DND-41 (cell line): ENCODE data around the gene ARHGEF19.
"Not testable (repeated sequence)": the region's sequence is repeated elsewhere in the genome, so short reads cannot be mapped to it uniquely, and the experiment has no call there.

Source experiments
- CTCF ChIP-seq: IDR thresholded peaks from 2 replicates; pipeline ENCODE4 v1.5.1; 2012; ENCODE audit warnings: borderline replicate concordance, low read length, moderate library complexity, mild to moderate bottlenecking; ENCODE audit not compliant: poor library complexity, severe bottlenecking; ENCODE audit errors: extremely low read depth
- EZH2 ChIP-seq: IDR thresholded peaks from 3 replicates; pipeline ENCODE4 v1.6.1; 2012; ENCODE audit warnings: borderline replicate concordance, low read depth, mild to moderate bottlenecking, moderate library complexity, low read length, inconsistent platforms; ENCODE audit not compliant: severe bottlenecking

GRCh38 chr1:16215240-16215639, 2.8 kb upstream of the ARHGEF19 start:
- not testable (repeated sequence) for TF ChIP-seq EZH2, CTCF
